HepG2 (cell line): ENCODE data around the gene SLCO4A1. TPM values are rescaled to one million over a fixed set of nuclear protein-coding genes. Genes with fewer than 3 reads are reported as not detected.

ENCODE experiments used
- ARNT ChIP-seq: fragments of 450-650 bp; IDR thresholded peaks from 2 replicates; pipeline ENCODE4 v1.6.1; 2017
- HCFC1 ChIP-seq: fragments of 150-350 bp; IDR thresholded peaks from 2 replicates; pipeline ENCODE4 v1.6.1; 2014; ENCODE audit warnings: low read depth, low read length
- ISL2 ChIP-seq: sonication (generic); formaldehyde crosslinking; IDR thresholded peaks from 2 replicates; pipeline ENCODE4 v1.5.0; 2020; ENCODE audit warnings: missing genetic modification reagents
- JARID2 ChIP-seq: sonication (generic); formaldehyde crosslinking; IDR thresholded peaks from 2 replicates; pipeline ENCODE4 v1.8.1; 2023; ENCODE audit warnings: missing genetic modification reagents, inconsistent platforms; ENCODE audit not compliant: insufficient replicate concordance
- KAT7 ChIP-seq: IDR thresholded peaks from 2 replicates; pipeline ENCODE4 v1.6.1; 2018; ENCODE audit warnings: borderline replicate concordance, missing compliant biosample characterization
- MEF2D ChIP-seq: sonication (generic); formaldehyde crosslinking; IDR thresholded peaks from 2 replicates; pipeline ENCODE4 v1.5.1; 2020; ENCODE audit warnings: mild to moderate bottlenecking, missing genetic modification reagents
- NFYB ChIP-seq: sonication (generic); formaldehyde crosslinking; IDR thresholded peaks from 2 replicates; pipeline ENCODE4 v1.4.0; 2020; ENCODE audit warnings: missing genetic modification reagents
- RFXAP ChIP-seq: sonication (generic); formaldehyde crosslinking; IDR thresholded peaks from 2 replicates; pipeline ENCODE4 v1.4.0; 2020; ENCODE audit warnings: missing genetic modification reagents, borderline replicate concordance
- SRY ChIP-seq: sonication (generic); formaldehyde crosslinking; IDR thresholded peaks from 2 replicates; pipeline ENCODE4 v1.8.0; 2022; ENCODE audit warnings: mild to moderate bottlenecking, missing genetic modification reagents
- STAG1 ChIP-seq: sonication (generic); formaldehyde crosslinking; IDR thresholded peaks from 2 replicates; pipeline ENCODE4 v1.4.0; 2020; ENCODE audit warnings: missing genetic modification reagents
- ZKSCAN1 ChIP-seq: fragments of 150-350 bp; IDR thresholded peaks from 2 replicates; pipeline ENCODE4 v1.6.1; 2014; ENCODE audit warnings: low read length
- ZNF20 ChIP-seq: sonication (generic); formaldehyde crosslinking; IDR thresholded peaks from 2 replicates; pipeline ENCODE4 v1.4.0; 2020; ENCODE audit warnings: mild to moderate bottlenecking, moderate library complexity, missing genetic modification reagents
- ZNF224 ChIP-seq: sonication (generic); formaldehyde crosslinking; IDR thresholded peaks from 2 replicates; pipeline ENCODE4 v1.5.0; 2020; ENCODE audit warnings: mild to moderate bottlenecking, missing genetic modification reagents
- ZNF230 ChIP-seq: sonication (generic); formaldehyde crosslinking; IDR thresholded peaks from 2 replicates; pipeline ENCODE4 v1.4.0; 2020; ENCODE audit warnings: mild to moderate bottlenecking, missing genetic modification reagents
- ZNF33A ChIP-seq: sonication (generic); formaldehyde crosslinking; IDR thresholded peaks from 2 replicates; pipeline ENCODE4 v1.5.1; 2020; ENCODE audit warnings: missing genetic modification reagents, mild to moderate bottlenecking, moderate library complexity, borderline replicate concordance
- ZNF567 ChIP-seq: sonication (generic); formaldehyde crosslinking; IDR thresholded peaks from 2 replicates; pipeline ENCODE4 v1.8.1; 2023; ENCODE audit warnings: mild to moderate bottlenecking, missing genetic modification reagents, borderline replicate concordance
- ZNF629 ChIP-seq: sonication (generic); formaldehyde crosslinking; conservative IDR thresholded peaks from 2 replicates; pipeline ENCODE4 v1.5.0; 2020; ENCODE audit warnings: missing genetic modification reagents
- ZNF674 ChIP-seq: sonication (generic); formaldehyde crosslinking; IDR thresholded peaks from 2 replicates; pipeline ENCODE4 v1.5.0; 2020; ENCODE audit warnings: low read depth, mild to moderate bottlenecking, missing genetic modification reagents
- ZNF749 ChIP-seq: sonication (generic); formaldehyde crosslinking; IDR thresholded peaks from 2 replicates; pipeline ENCODE4 v1.8.0; 2022; ENCODE audit warnings: mild to moderate bottlenecking, missing genetic modification reagents, moderate library complexity, borderline replicate concordance
- ZSCAN9 ChIP-seq: IDR thresholded peaks from 2 replicates; pipeline ENCODE4 v1.6.1; 2016; ENCODE audit warnings: borderline replicate concordance
- ZZZ3 ChIP-seq: sonication (generic); formaldehyde crosslinking; IDR thresholded peaks from 2 replicates; pipeline ENCODE4 v1.4.0; 2020; ENCODE audit warnings: missing genetic modification reagents, mild to moderate bottlenecking, borderline replicate concordance
- polyA plus RNA-seq, 8 experiments: library from polyadenylated mRNA; depleted of rRNA in 3 of 8; stranded (reverse) in 7 of 8; unstranded in 1 of 8; fragments of >200 nt; fragmentation: Illumina TruSeq in 4 of 8; extraction: Trizol in 4 of 8; gene quantifications; 2 replicates each; pipeline versions ENCODE4 v1.2.1 to v1.2.3, GENCODE V29; 2011 to 2016; ENCODE audit warnings: low read depth in 4 of 8, missing spikeins in 1 of 8, mixed read lengths in 1 of 8; ENCODE audit not compliant: insufficient read depth in 1 of 8
- total RNA-seq, 5 experiments: library from RNA; depleted of rRNA; stranded (reverse); fragments of >200 nt; fragmentation: Illumina TruSeq; extraction: Trizol; gene quantifications; 2 replicates each; pipeline ENCODE4 v1.2.3, GENCODE V29; 2016; ENCODE audit warnings: low read depth in 1 of 5
- TF ChIP-seq, protein P1 (sequence below), 2 experiments: sonication (generic) in 1 of 2; formaldehyde crosslinking in 1 of 2; IDR thresholded peaks; 2 replicates each; pipeline versions ENCODE4 v1.4.0 to v1.6.1; 2018 to 2020; ENCODE audit warnings: missing genetic modification reagents in 2 of 2, borderline replicate concordance in 1 of 2, low read depth in 1 of 2, mild to moderate bottlenecking in 1 of 2, missing biosample characterization in 1 of 2

The SLCO4A1 gene
- total and polyA plus RNA-seq, 2 of the 13 experiments (the other 11 are each of a cell fraction or from before 2014, with no cell fraction given), result 55.5 to 112 TPM

DNA sequence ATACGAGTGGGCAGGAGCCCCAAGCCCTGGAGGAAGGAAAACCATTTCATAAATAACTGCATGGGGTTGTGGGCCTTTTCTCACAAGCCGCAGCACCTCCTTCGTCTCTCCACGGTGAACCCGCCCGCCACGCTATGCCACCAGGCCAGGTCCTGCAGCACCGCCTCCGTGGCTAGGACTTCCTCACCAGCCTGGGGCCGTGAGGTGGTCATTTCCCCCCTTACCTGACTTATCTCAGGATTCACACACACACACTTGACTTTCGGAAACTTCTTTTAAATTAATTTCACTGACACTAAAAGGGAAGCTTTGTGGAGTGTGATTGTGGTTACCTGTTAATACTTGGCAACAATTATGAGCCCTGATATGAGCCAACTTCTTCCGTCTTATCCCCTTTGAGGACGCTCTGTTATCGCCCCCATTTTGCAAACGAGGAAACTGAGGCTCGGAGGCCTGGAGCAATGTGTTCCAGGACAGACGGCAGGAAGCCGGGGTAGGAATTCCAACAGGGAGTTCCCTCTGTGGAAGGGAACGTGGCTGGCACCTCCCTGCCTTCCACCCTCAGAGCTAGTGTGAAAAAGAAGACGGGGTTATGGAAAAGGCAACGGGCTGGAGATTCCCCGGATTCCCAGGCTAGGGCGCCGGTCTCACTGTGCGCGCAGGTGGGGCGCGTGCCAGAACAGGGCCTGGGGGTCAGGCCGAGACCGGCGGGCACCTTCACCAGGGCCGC is 817 bp upstream of the SLCO4A1 start (continued):
- TF ChIP-seq ZNF20, result peak; percentile 54; the same call in 1 of the 2 replicates
- TF ChIP-seq ZKSCAN1, result no peak
- 0 out of 2 replicates have a peak, but pooled peaks have one; percentile 34 for TF ChIP-seq ZNF567
- TF ChIP-seq ISL2 (CRISPR knock-in tag), result no peak
- 0 out of 2 replicates have a peak, but pooled peaks have one; percentile 13 for TF ChIP-seq ZNF629
- TF ChIP-seq, protein P1, sequence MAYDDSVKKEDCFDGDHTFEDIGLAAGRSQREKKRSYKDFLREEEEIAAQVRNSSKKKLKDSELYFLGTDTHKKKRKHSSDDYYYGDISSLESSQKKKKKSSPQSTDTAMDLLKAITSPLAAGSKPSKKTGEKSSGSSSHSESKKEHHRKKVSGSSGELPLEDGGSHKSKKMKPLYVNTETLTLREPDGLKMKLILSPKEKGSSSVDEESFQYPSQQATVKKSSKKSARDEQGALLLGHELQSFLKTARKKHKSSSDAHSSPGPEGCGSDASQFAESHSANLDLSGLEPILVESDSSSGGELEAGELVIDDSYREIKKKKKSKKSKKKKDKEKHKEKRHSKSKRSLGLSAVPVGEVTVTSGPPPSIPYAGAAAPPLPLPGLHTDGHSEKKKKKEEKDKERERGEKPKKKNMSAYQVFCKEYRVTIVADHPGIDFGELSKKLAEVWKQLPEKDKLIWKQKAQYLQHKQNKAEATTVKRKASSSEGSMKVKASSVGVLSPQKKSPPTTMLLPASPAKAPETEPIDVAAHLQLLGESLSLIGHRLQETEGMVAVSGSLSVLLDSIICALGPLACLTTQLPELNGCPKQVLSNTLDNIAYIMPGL (CRISPR knock-in tag; IDR thresholded peaks at IDR 0.05; ENCODE audit: borderline replicate concordance in 1 of 2, low read depth in 1 of 2), result no peak
- TF ChIP-seq ZNF749 (CRISPR knock-in tag), result no peak
- TF ChIP-seq ZNF674 (CRISPR knock-in tag), result no peak
- no peak for TF ChIP-seq HCFC1
- no peak for TF ChIP-seq ZNF230 (CRISPR knock-in tag)
- TF ChIP-seq JARID2 (CRISPR knock-in tag), result no peak
- no peak for TF ChIP-seq KAT7 (CRISPR knock-in tag)
- TF ChIP-seq ZNF224 (CRISPR knock-in tag), result 0 out of 2 replicates have a peak, but pooled peaks have one; percentile 67
- no peak for TF ChIP-seq ZZZ3
- TF ChIP-seq RFXAP (CRISPR knock-in tag), result no peak
- no peak for TF ChIP-seq MEF2D
- TF ChIP-seq ZSCAN9 (CRISPR knock-in tag), result no peak
- no peak for TF ChIP-seq ZNF33A
- no peak for TF ChIP-seq ARNT
- TF ChIP-seq STAG1 (CRISPR knock-in tag), result no peak
- no peak for TF ChIP-seq SRY
- no peak for TF ChIP-seq NFYB (CRISPR knock-in tag)
- TF ChIP-seq, all 625 proteins: peak for 26
